H1 (cell line): ENCODE measurements around the gene CHD9. TPM values are rescaled to one million over a fixed set of nuclear protein-coding genes. Genes with fewer than 3 reads are reported as not detected.

Experiments
- CTCF ChIA-PET: fragments of 300-600 bp; sonication (Branson Sonifier 250); formaldehyde crosslinking; loops from one replicate; lab custom pipeline; 2021; ENCODE audit not compliant: partially characterized antibody; lab: Charles Lee
- POLR2A ChIA-PET: fragments of 300-600 bp; sonication (Branson Sonifier 250); formaldehyde crosslinking; loops from one replicate; lab custom pipeline; 2021; ENCODE audit warnings: inconsistent platforms; ENCODE audit not compliant: partially characterized antibody; lab: Charles Lee
- DNase-seq, 2 experiments: peaks; one replicate each; pipeline versions ENCODE4 v3.0.0 to v3.0.0-alpha.2; 2010 to 2022; ENCODE audit warnings: low spot score in 2 of 2, low read depth in 1 of 2, mixed read lengths in 1 of 2
- FAIRE-seq: peaks from 2 replicates; lab custom pipeline; 2011; peaks lifted over from hg19 to GRCh38; lab: Jason Lieb, UNC
- H2AFZ ChIP-seq: 2 replicates; pipeline ENCODE4 v1.8.1; 2012; ENCODE audit warnings: low read length, inconsistent platforms
- H2AK5ac ChIP-seq: 2 replicates; pipeline ENCODE4 v1.6.1; 2013; ENCODE audit warnings: low read depth, low read length
- H2BK120ac ChIP-seq: replicated peaks from 2 replicates; pipeline ENCODE3; 2013; ENCODE audit warnings: low read depth, low read length, inconsistent platforms
- H2BK12ac ChIP-seq: 2 replicates; pipeline ENCODE4 v1.6.1; 2013; ENCODE audit warnings: low read depth, low read length
- H2BK15ac ChIP-seq: 2 replicates; pipeline ENCODE4 v1.6.1; 2013; ENCODE audit warnings: low read length
- H2BK20ac ChIP-seq: 2 replicates; pipeline ENCODE4 v1.6.1; 2013; ENCODE audit warnings: low read length
- H2BK5ac ChIP-seq: 2 replicates; pipeline ENCODE4 v1.6.1; 2013; ENCODE audit warnings: low read depth, low read length
- H3K14ac ChIP-seq: 2 replicates; pipeline ENCODE4 v1.6.1; 2013; ENCODE audit warnings: inconsistent platforms; ENCODE audit not compliant: insufficient read length
- H3K18ac ChIP-seq: 2 replicates; pipeline ENCODE4 v1.6.1; 2013; ENCODE audit warnings: low read length; ENCODE audit errors: extremely low read depth
- H3K23ac ChIP-seq: 2 replicates; pipeline ENCODE4 v1.6.1; 2013; ENCODE audit warnings: inconsistent platforms; ENCODE audit not compliant: insufficient read length
- H3K23me2 ChIP-seq: 2 replicates; pipeline ENCODE4 v1.6.1; 2013; ENCODE audit warnings: low read depth, low read length
- H3K27ac ChIP-seq: 2 replicates; pipeline ENCODE4 v1.6.1; 2011; ENCODE audit warnings: low read depth, low read length, inconsistent platforms
- H3K27me3 ChIP-seq, 4 experiments: replicated peaks in 1 of 4; 1 replicate in 1 of 4; 2 replicates in 3 of 4; pipeline versions ENCODE4 v1.6.1 to v1.8.1; 2011 to 2013; ENCODE audit warnings: low read length in 3 of 4, mild to moderate bottlenecking in 3 of 4, inconsistent platforms in 2 of 4, mixed read lengths in 2 of 4, moderate library complexity in 1 of 4; ENCODE audit not compliant: control insufficient read depth in 3 of 4, insufficient read depth in 3 of 4; ENCODE audit errors: extremely low read depth in 1 of 4
- H3K36me3 ChIP-seq, 4 experiments: 2 replicates each; pipeline versions ENCODE4 v1.6.1 to v1.8.1; 2011 to 2013; ENCODE audit warnings: mild to moderate bottlenecking in 4 of 4, low read length in 3 of 4, moderate library complexity in 2 of 4, control low read depth in 1 of 4, inconsistent platforms in 1 of 4; ENCODE audit not compliant: insufficient read depth in 4 of 4, control insufficient read depth in 2 of 4
- H3K4ac ChIP-seq: replicated peaks from 2 replicates; pipeline ENCODE3; 2013; ENCODE audit warnings: low read length, low read depth, mixed read lengths, inconsistent platforms; ENCODE audit not compliant: insufficient read length
- H3K4me1 ChIP-seq, 4 experiments: replicated peaks in 1 of 4; 1 replicate in 1 of 4; 2 replicates in 3 of 4; pipeline versions ENCODE4 v1.6.1 to v1.8.1; 2011 to 2013; ENCODE audit warnings: low read length in 3 of 4, inconsistent platforms in 2 of 4, mixed read lengths in 1 of 4; ENCODE audit not compliant: insufficient read depth in 4 of 4, control insufficient read depth in 3 of 4
- H3K4me2 ChIP-seq, 2 experiments: 2 replicates each; pipeline versions ENCODE4 v1.6.1 to v1.8.1; 2011 to 2013; ENCODE audit warnings: low read depth in 2 of 2, low read length in 2 of 2, control low read depth in 1 of 2, inconsistent platforms in 1 of 2, mild to moderate bottlenecking in 1 of 2; ENCODE audit not compliant: insufficient read depth in 1 of 2
- H3K4me3 ChIP-seq, 4 experiments: fragments of 200-600, 300-600 bp in 1 of 4; sonication (generic), shearing (Covaris generic), sonication (Bioruptor Twin) in 1 of 4; 2 replicates each; pipeline versions ENCODE4 v1.5.1 to v1.8.1; 2011 to 2016; ENCODE audit warnings: low read length in 4 of 4, low read depth in 3 of 4, control low read depth in 2 of 4, inconsistent platforms in 2 of 4, mild to moderate bottlenecking in 2 of 4, mixed read lengths in 1 of 4, moderate library complexity in 1 of 4; ENCODE audit not compliant: insufficient read depth in 2 of 4; ENCODE audit errors: extremely low read depth in 1 of 4
- H3K56ac ChIP-seq: replicated peaks from 2 replicates; pipeline ENCODE3; 2013; ENCODE audit warnings: low read depth, mild to moderate bottlenecking, mixed read lengths, low read length, inconsistent platforms; ENCODE audit not compliant: insufficient read length
- H3K79me1 ChIP-seq: 2 replicates; pipeline ENCODE4 v1.6.1; 2013; ENCODE audit warnings: low read depth, low read length, control low read depth
- H3K79me2 ChIP-seq, 2 experiments: 2 replicates each; pipeline versions ENCODE4 v1.6.1 to v1.8.1; 2012 to 2013; ENCODE audit warnings: low read length in 2 of 2, mild to moderate bottlenecking in 2 of 2, inconsistent platforms in 1 of 2; ENCODE audit not compliant: insufficient read depth in 2 of 2, control insufficient read depth in 1 of 2
- H3K9ac ChIP-seq, 4 experiments: replicated peaks in 1 of 4; 1 replicate in 1 of 4; 2 replicates in 3 of 4; pipeline versions ENCODE4 v1.6.1 to v1.8.1; 2011 to 2013; ENCODE audit warnings: low read depth in 3 of 4, low read length in 3 of 4, control low read depth in 2 of 4, mild to moderate bottlenecking in 2 of 4, moderate library complexity in 2 of 4, inconsistent platforms in 1 of 4; ENCODE audit errors: extremely low read depth in 1 of 4
- H3K9me3 ChIP-seq, 2 experiments: 2 replicates each; pipeline versions ENCODE4 v1.6.1 to v1.8.1; 2012 to 2013; ENCODE audit warnings: mild to moderate bottlenecking in 2 of 2, moderate library complexity in 2 of 2, control low read depth in 1 of 2, inconsistent platforms in 1 of 2, low read depth in 1 of 2, low read length in 1 of 2, mixed read lengths in 1 of 2; ENCODE audit not compliant: insufficient read depth in 2 of 2
- H4K20me1 ChIP-seq, 2 experiments: replicated peaks in 1 of 2; 2 replicates each; pipeline versions ENCODE3 to v1.8.1; 2011 to 2013; ENCODE audit warnings: inconsistent platforms in 2 of 2, low read length in 2 of 2, mild to moderate bottlenecking in 1 of 2; ENCODE audit not compliant: insufficient read depth in 2 of 2, control insufficient read depth in 1 of 2
- H4K5ac ChIP-seq: 2 replicates; pipeline ENCODE4 v1.6.1; 2013; ENCODE audit warnings: low read length, low read depth, mixed read lengths, inconsistent platforms; ENCODE audit not compliant: insufficient read length
- H4K8ac ChIP-seq: 2 replicates; pipeline ENCODE4 v1.8.0; 2013; ENCODE audit warnings: mild to moderate bottlenecking, moderate library complexity, low read length, inconsistent platforms; ENCODE audit not compliant: insufficient read depth; ENCODE audit errors: extremely low read depth
- H4K91ac ChIP-seq: replicated peaks from 2 replicates; pipeline ENCODE3; 2013; ENCODE audit warnings: low read length, mixed read lengths, inconsistent platforms; ENCODE audit not compliant: insufficient read length
- KDM1A ChIP-seq: fragments of 200-600, 300-600 bp; sonication (generic); IDR thresholded peaks from 2 replicates; pipeline ENCODE4 v1.7.1; 2016; ENCODE audit warnings: mild to moderate bottlenecking, low read length, borderline replicate concordance
- RBBP5 ChIP-seq: IDR thresholded peaks from 2 replicates; pipeline ENCODE4 v1.7.1; 2012; ENCODE audit warnings: low read depth, mild to moderate bottlenecking, inconsistent platforms, low read length, moderate library complexity, borderline replicate concordance
- RXRA ChIP-seq: IDR thresholded peaks from 2 replicates; pipeline ENCODE4 v1.6.1; 2011; ENCODE audit warnings: low read depth, mild to moderate bottlenecking, low read length, moderate library complexity; ENCODE audit not compliant: insufficient read depth
- WGBS, 2 experiments: shearing (Covaris generic) in 1 of 2; methylation state at CpG; one replicate each; pipeline versions ENCODE4 v1.1.6 to v1.1.7; 2013 to 2015; ENCODE audit warnings: low lambda C conversion rate in 2 of 2, mixed read lengths in 2 of 2, inconsistent platforms in 1 of 2, low coverage in 1 of 2, missing lambda C conversion rate in 1 of 2; ENCODE audit not compliant: insufficient replicate concordance in 2 of 2, insufficient coverage in 1 of 2, insufficient read length in 1 of 2; ENCODE audit errors: extremely low coverage in 1 of 2, missing lambda C conversion rate in 1 of 2; 5-methylcytosine and 5-hydroxymethylcytosine counted together
- polyA plus RNA-seq, 7 experiments: library from polyadenylated mRNA; depleted of rRNA in 3 of 7; stranded (reverse) in 5 of 7; unstranded in 2 of 7; fragments of >200 nt in 5 of 7; fragments of 200-250 nt in 2 of 7; gene quantifications; 1 replicate in 5 of 7; 2 replicates in 1 of 7; 4 replicates in 1 of 7; pipeline versions ENCODE4 v1.2.1 to v1.2.3, GENCODE V29; 2011 to 2013; ENCODE audit warnings: missing spikeins in 2 of 7, mixed read lengths in 2 of 7
- total RNA-seq: library from RNA; stranded (reverse); fragmentation: NEBNext Ultra II Directional; extraction: Animal tissue kit (Norgen Biotek cat#: 25700); gene quantifications from 2 replicates; pipeline ENCODE4 v1.2.1, GENCODE V29; 2021

Gene CHD9
- total and polyA plus RNA-seq, 2 of the 8 experiments (the other 6 are each of a cell fraction or from before 2014, with no cell fraction given): 9.9 to 32.4 TPM

DNA sequence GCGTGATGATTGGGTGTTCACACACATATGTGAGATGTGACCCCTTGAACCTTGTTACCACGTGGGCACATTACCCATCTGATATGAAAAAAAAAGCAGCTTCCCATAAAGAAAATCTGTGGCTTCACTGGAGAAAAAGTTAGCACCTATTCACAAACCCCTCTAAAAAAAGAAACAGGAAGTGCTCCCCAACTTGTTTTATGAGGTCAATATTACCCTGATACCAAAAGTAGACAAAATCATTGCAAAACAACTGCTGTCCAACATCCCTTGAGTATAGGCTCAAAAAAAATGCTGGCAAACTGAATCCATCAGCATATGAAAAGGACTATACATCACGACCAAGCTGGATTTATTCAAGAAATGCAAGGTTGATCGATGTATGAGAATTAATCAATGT, 279.8 kb downstream of the CHD9 start:
- H3K27ac ChIP-seq: no peak overlapping the region
- no peak overlapping the region for H2BK20ac ChIP-seq
- no peak overlapping the region for H2BK120ac ChIP-seq
- no peak overlapping the region for H4K5ac ChIP-seq
- no peak overlapping the region for H4K8ac ChIP-seq
- 89% methylated on average over 4 of the region's 4 CpGs; no CpG with 5 or more reads in 1 of the 2 experiments for WGBS, 2 experiments
- no peak overlapping the region for H3K9ac ChIP-seq
- TF ChIP-seq KDM1A (no peak), RXRA (no peak), RBBP5 (no peak)
- TF ChIP-seq, all 59 proteins: peak for 0
- Histone ChIP-seq H3K27me3 (no peaks in the 10 kb centered on the region), H3K4me2 (no peak overlapping the region), H3K18ac (no peak overlapping the region), H3K79me1 (no peaks in the 10 kb centered on the region), H3K36me3 (no peaks in the 10 kb centered on the region), H3K56ac (no peak overlapping the region), H2BK12ac (no peak overlapping the region), H3K23ac (no peak overlapping the region), H3K9me3 (no peaks in the 10 kb centered on the region), H3K4me1 (no peaks in the 10 kb centered on the region), H4K20me1 (no peaks in the 10 kb centered on the region), H3K79me2 (no peaks in the 10 kb centered on the region), H3K4me3 (no peak overlapping the region), H3K14ac (no peak overlapping the region), H2BK5ac (no peak overlapping the region), H4K91ac (no peak overlapping the region), H3K4ac (no peak overlapping the region), H2AFZ (no peak overlapping the region), H3K23me2 (no peaks in the 10 kb centered on the region), H2AK5ac (no peak overlapping the region), H2BK15ac (no peak overlapping the region)
- ChIA-PET POLR2A (no interaction called here), CTCF (no interaction called here)
- FAIRE-seq: no peak
- no peak for DNase-seq
